NCI-H82 treated with DMSO at 0.1 percent for 48 hours (cell line): Measurements from ENCODE around the gene PTTG1IP2.

Experiments used
- DNase-seq: peaks from one replicate; lab custom pipeline; 2025; ENCODE audit not compliant: unreplicated experiment; lab: John Stamatoyannopoulos, UW

PTTG1IP2 gene

GRCh38 chr7:90474284-90475210, 5.1 kb downstream of the PTTG1IP2 start:
- no peak for DNase-seq

GRCh38 chr7:90483251-90483650, 13.8 kb downstream of the PTTG1IP2 start:
- no peak for DNase-seq

- no peak for DNase-seq
Observed at GRCh38 chr7:90484706-90485105, 15.3 kb downstream of the PTTG1IP2 start.

GRCh38 chr7:90485734-90486316, 16.4 kb downstream of the PTTG1IP2 start:
- no peak for DNase-seq

- no peak for DNase-seq
Observed at GRCh38 chr7:90487808-90488207, 18.4 kb downstream of the PTTG1IP2 start.

GRCh38 chr7:90488220-90488619, 18.8 kb downstream of the PTTG1IP2 start:
- DNase-seq = no peak

- no peak for DNase-seq
Observed at GRCh38 chr7:90492250-90492649, 22.8 kb downstream of the PTTG1IP2 start.

GRCh38 chr7:90495241-90495640, 25.8 kb downstream of the PTTG1IP2 start:
- no peak for DNase-seq

- DNase-seq = no peak
Observed at GRCh38 chr7:90502539-90502938, 33.1 kb downstream of the PTTG1IP2 start.

- no peak for DNase-seq
Observed at GRCh38 chr7:90503367-90503766, 33.9 kb downstream of the PTTG1IP2 start.

- DNase-seq = no peak
Observed at GRCh38 chr7:90507692-90508091, 38.3 kb downstream of the PTTG1IP2 start.

- no peak for DNase-seq
Observed at GRCh38 chr7:90511776-90512175, 42.3 kb downstream of the PTTG1IP2 start.

GRCh38 chr7:90512821-90513254, 43.4 kb downstream of the PTTG1IP2 start:
- DNase-seq = no peak

GRCh38 chr7:90516257-90516656, 46.8 kb downstream of the PTTG1IP2 start:
- DNase-seq = no peak

- no peak for DNase-seq
Observed at GRCh38 chr7:90518630-90519029, 49.2 kb downstream of the PTTG1IP2 start.

- no peak for DNase-seq
Observed at GRCh38 chr7:90520484-90520883, 51.0 kb downstream of the PTTG1IP2 start.

- no peak for DNase-seq
Observed at GRCh38 chr7:90530263-90530662, 60.8 kb downstream of the PTTG1IP2 start.

- DNase-seq = no peak
Observed at GRCh38 chr7:90532231-90532929, 62.9 kb downstream of the PTTG1IP2 start.

GRCh38 chr7:90536449-90536848, 67.0 kb downstream of the PTTG1IP2 start:
- DNase-seq = no peak

GRCh38 chr7:90538405-90538804, 69.0 kb downstream of the PTTG1IP2 start:
- DNase-seq = no peak

- no peak for DNase-seq
Observed at GRCh38 chr7:90540406-90540805, 71.0 kb downstream of the PTTG1IP2 start.

- no peak for DNase-seq
Observed at GRCh38 chr7:90551036-90551435, 81.6 kb downstream of the PTTG1IP2 start.
